Medulla oblongata (tissue), 1 donor: ENCODE measurements around the gene FOXRED1.
A peak's percentile ranks its signal among the peaks of the same experiment; 100 is the strongest.

ENCODE experiments used
- DNase-seq: peaks from one replicate; pipeline ENCODE4 v3.0.0-alpha.2; 2015; ENCODE audit errors: extremely low spot score

Gene FOXRED1

GRCh38 chr11:126311401-126312291 is 42.7 kb downstream of the FOXRED1 start:
- peak; percentile 13 for DNase-seq

GRCh38 chr11:126312961-126313360 is 44.0 kb downstream of the FOXRED1 start:
- no peak for DNase-seq

DNA sequence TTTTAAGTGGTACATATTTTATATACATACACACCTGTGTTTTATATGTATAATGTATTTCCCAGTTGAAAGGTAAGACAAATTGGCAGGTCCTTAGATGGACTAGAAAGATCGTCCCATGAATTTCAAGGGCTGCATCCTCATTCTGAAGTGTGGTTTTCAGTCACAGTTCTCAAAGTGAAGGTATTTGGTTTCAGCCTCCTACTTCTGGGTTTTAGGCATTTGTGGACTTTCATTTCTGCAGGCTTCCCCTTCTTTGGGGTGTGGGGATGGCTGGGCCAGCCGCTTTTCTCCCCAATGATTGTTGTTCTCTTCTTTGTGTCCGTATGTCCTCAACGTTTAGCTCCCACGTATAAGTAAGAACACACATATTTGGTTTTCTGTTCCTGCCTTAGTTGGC is 44.9 kb downstream of the FOXRED1 start:
- no peak for DNase-seq

DNA sequence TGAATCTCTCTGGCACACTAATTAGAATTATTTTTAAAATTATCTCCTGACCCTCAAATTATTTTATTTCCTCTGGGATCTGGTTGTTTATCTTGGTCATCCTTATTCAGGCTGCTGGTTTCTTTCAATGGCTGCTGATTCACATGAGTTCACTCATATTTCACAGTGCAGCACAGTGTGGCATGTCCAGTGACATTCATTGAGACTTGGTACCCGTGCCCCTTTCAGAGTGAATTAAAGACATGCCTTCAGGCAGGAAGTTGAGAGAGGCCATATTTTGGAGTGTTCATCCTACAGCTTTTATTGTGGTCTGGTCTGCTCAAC is 48.4 kb downstream of the FOXRED1 start:
- no peak for DNase-seq

GRCh38 chr11:126317756-126318573 is 49.0 kb downstream of the FOXRED1 start:
- peak; percentile 80 for DNase-seq

GRCh38 chr11:126318574-126319373 is 49.8 kb downstream of the FOXRED1 start:
- peak; percentile 56 for DNase-seq

DNA sequence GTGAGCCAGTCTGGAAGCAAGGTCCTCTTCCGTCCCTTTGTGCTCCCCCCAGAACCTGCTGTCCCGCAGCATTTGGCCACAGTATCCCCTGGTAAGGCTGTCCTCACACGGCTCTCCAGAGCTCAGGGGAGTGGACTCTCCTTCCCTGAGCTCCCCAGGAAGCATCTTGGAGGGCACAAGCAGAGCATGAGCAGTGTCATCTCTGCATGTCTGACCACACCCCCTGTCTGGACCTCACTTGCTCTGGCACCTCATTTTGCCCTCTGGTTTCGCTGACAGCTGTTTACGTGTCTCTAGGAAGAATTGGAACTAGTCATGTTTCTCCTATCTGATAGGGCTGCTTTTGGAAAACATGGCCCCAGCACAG is 50.4 kb downstream of the FOXRED1 start:
- DNase-seq = no peak

DNA sequence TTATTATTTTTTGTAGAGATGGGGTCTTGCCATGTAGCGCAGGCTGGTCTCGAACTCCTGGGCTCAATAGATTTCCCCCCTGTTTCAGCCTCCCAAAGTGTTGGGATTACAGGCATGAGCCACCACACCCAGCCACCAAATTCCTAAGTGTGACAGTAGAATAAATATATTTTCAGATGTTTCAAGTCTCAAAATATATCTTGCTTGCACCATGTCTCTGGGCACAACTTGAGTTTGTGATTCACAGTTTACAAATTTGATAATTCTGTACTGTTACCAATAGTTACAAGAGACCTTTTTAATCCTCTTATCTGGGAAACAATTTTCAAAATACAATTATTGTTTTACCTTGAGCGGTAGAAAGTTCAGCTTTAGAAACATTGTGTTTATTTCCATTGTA is 54.0 kb downstream of the FOXRED1 start:
- no peak for DNase-seq

DNA sequence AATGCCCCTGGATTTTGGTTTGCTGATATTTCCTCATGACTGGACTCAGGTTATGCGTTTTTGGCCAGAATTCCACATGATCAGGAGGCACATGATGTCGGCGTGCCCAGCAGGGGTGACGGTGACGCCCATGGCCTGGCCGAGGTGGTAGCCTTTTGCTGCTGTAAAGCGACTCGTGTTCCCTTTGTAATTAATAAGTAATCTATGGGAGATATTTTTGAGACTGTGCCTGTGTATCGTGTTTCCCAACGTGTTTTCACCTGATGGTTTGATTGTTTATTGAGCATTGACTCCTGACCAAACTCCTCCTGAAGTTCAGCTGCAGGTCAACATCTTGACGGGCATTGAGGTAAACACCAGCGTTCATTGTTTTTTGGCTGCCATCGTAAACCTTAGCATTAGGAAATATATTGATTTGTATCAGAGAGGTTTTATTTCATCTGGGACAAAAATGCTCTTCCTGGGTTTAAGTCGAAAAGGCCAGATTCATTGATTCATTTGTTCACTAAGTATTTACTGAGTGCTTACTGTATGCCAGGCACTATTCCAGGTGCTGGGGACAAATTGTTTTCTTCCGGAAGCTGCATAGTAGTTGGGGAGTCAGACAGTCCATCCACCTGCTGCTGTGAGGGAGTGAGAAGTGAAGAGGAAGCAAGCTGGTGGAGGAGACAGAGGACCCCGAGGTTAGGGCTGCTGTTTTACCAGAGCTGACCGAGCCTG is 58.5 kb downstream of the FOXRED1 start:
- DNase-seq = no peak
